ENCODE data around the gene ALKBH7.

ALKBH7 gene

DNA sequence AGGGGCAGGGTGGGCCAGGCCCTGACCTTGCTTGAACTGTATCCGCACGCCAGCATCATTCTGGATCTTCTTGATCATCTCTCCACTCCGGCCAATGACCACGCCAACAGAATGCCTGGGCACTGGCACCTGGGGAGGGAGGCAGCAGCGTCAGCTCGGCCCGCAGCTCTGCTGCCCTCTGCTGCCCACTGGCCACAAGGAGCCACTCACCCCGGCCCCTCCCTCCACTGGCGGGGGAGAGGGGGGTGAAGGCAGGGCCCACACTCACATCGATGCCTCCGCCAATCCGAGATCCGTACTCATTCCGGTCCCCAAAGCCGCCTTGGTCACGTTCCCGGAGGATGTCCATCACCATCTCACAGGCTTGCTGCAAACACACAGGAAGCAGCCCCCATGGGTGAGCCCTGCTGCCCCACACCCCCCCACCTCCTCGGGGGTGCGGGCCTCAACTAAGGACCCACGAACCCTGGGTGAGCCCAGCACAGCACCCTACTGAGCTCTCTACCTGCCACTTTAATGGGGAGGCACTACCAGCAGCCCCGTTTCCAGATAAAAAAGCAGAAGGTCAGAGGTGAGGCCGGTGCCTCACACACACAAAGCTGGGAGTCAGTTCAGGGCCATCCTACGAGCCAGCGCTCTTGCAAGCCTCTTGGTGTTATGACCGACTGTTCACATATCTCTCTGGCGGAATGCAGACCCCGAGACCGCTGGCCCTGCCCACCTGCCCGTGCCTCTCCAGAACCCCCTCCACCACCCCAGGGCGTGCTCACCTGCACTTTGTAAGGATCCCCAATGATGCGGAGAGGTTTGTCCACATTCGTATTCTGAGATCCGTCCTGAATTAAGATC lies 45.3 kb downstream of the ALKBH7 start:
- TF ChIP-seq, protein P1, sequence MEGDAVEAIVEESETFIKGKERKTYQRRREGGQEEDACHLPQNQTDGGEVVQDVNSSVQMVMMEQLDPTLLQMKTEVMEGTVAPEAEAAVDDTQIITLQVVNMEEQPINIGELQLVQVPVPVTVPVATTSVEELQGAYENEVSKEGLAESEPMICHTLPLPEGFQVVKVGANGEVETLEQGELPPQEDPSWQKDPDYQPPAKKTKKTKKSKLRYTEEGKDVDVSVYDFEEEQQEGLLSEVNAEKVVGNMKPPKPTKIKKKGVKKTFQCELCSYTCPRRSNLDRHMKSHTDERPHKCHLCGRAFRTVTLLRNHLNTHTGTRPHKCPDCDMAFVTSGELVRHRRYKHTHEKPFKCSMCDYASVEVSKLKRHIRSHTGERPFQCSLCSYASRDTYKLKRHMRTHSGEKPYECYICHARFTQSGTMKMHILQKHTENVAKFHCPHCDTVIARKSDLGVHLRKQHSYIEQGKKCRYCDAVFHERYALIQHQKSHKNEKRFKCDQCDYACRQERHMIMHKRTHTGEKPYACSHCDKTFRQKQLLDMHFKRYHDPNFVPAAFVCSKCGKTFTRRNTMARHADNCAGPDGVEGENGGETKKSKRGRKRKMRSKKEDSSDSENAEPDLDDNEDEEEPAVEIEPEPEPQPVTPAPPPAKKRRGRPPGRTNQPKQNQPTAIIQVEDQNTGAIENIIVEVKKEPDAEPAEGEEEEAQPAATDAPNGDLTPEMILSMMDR (IDR thresholded peaks at IDR 0.05; ENCODE audit: low read depth, low read length), result no peak
- TF ChIP-seq POLR2A (IDR thresholded peaks at IDR 0.05; ENCODE audit: extremely low read depth, insufficient read length) (no peak), MYC (IDR thresholded peaks at IDR 0.05; ENCODE audit: low read depth, low read length) (no peak)
- TF ChIP-seq, protein P2, sequence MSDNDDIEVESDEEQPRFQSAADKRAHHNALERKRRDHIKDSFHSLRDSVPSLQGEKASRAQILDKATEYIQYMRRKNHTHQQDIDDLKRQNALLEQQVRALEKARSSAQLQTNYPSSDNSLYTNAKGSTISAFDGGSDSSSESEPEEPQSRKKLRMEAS (IDR thresholded peaks at IDR 0.05; ENCODE audit: low read depth, low read length), result no peak
- DNase-seq (ENCODE audit: low read depth), result no peak
- no peak overlapping the region for H3K4me3 ChIP-seq (ENCODE audit: low read depth, low read length)

DNA sequence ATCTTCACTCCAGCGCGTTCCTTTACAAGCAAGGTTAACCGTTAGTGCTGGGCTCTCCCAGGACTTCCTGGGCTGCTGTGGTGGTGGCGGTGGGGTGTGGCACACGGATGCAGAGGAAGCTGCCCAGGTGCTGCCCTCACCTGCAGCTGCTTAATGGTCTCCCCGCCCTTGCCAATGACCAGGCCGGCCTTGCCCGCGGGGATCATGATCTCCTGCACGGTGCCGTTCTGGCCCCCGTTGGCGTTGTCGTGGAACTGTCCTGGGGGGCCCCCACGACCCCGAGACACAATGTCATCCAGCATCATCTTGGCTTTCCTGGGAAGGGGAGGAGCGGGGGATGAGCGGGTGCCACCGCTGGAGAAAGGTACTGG lies 46.0 kb downstream of the ALKBH7 start:
- TF ChIP-seq MYC (IDR thresholded peaks at IDR 0.05; ENCODE audit: low read depth, low read length), result no peak
- no peak for DNase-seq (ENCODE audit: low read depth)
- no peak overlapping the region for H3K4me3 ChIP-seq (ENCODE audit: low read depth, low read length)

DNA sequence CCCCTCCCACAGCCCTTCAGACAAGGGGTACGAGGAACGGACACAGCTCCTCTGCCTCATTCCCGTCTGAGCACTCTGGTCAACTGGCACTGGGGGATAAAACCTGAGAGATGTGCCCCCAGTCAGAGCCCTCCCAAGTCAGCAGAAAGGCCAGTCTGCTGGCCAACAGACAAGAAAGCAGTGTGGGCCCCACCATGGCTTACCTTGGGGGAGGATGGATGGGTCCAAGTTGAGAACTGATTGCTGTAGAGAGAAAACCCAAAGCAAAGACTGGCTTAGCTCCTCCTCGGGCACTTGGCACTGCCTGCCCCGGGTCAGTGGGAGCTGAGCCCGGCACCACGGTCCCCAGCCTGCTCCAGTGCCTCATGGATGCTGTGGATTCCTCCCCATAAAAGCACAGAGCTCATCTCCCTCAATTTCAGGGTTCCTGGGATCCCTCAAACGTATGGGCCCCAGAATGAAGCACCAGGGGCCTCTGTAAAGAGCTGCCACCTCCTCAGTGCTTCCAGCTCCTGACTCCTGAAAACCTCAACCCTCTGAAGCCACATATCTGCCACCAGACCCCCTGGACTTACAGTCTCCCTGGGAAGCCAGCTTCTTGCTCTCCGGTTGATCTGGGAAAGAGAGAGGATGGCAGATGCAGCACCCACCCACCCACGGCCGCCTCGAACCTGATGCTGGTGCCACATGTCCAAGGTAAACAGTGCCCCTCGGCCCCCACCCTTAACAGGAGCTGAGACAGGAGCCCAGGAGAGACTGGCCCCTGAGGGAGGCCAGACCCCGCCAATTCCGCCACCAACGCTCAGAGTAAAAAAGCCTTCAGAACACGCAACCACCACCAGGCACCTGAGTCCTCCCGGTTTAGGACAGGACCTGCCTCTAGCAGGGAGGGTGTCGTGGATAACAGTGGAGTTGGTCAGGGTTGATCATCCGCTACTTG lies 48.8 kb downstream of the ALKBH7 start:
- no peak for DNase-seq (ENCODE audit: low read depth)
- TF ChIP-seq, protein P2 (IDR thresholded peaks at IDR 0.05; ENCODE audit: low read depth, low read length), result no peak
- TF ChIP-seq, protein P1 (IDR thresholded peaks at IDR 0.05; ENCODE audit: low read depth, low read length), result no peak
- no peak for TF ChIP-seq MYC (IDR thresholded peaks at IDR 0.05; ENCODE audit: low read depth, low read length)
- TF ChIP-seq POLR2A (IDR thresholded peaks at IDR 0.05; ENCODE audit: extremely low read depth, insufficient read length), result no peak
- H3K4me3 ChIP-seq (ENCODE audit: low read depth, low read length), result peak overlapping the region; percentile 90

GRCh38 chr19:6423499-6424194 lies 51.1 kb downstream of the ALKBH7 start:
- peak; percentile 57 for DNase-seq (ENCODE audit: low read depth)
- peak overlapping the region; percentile 90 for H3K4me3 ChIP-seq (ENCODE audit: low read depth, low read length)
- TF ChIP-seq, protein P1 (IDR thresholded peaks at IDR 0.05; ENCODE audit: low read depth, low read length), result no peak
- no peak for TF ChIP-seq POLR2A (IDR thresholded peaks at IDR 0.05; ENCODE audit: extremely low read depth, insufficient read length)
- TF ChIP-seq, protein P2 (IDR thresholded peaks at IDR 0.05; ENCODE audit: low read depth, low read length), result no peak
- TF ChIP-seq MYC (IDR thresholded peaks at IDR 0.05; ENCODE audit: low read depth, low read length), result no peak

GRCh38 chr19:6424195-6424938 lies 51.8 kb downstream of the ALKBH7 start, which contains the start of gene KHSRP:
Gene KHSRP, minus strand, starts transcription at chr19:6424811. Its CDS starts 110 bp downstream, at chr19:6424701.
- H3K4me3 ChIP-seq (ENCODE audit: low read depth, low read length), result peak within 1 kb of the TSS; percentile 90
- DNase-seq (ENCODE audit: low read depth), result peak; percentile 30
- TF ChIP-seq, protein P2 (IDR thresholded peaks at IDR 0.05; ENCODE audit: low read depth, low read length), result 0 out of 2 replicates have a peak, but pooled peaks have one; percentile 42
- TF ChIP-seq POLR2A (IDR thresholded peaks at IDR 0.05; ENCODE audit: extremely low read depth, insufficient read length) (peak; percentile 63), MYC (IDR thresholded peaks at IDR 0.05; ENCODE audit: low read depth, low read length) (no peak)

Data from NB4 (cell line).